GM18526 (cell line): ENCODE measurements around the gene STPG1.

Source experiments
- POLR2A ChIP-seq: IDR thresholded peaks from 3 replicates; pipeline ENCODE4 v1.6.1; 2011; ENCODE audit not compliant: insufficient read length; ENCODE audit errors: extremely low read depth

The STPG1 gene

DNA sequence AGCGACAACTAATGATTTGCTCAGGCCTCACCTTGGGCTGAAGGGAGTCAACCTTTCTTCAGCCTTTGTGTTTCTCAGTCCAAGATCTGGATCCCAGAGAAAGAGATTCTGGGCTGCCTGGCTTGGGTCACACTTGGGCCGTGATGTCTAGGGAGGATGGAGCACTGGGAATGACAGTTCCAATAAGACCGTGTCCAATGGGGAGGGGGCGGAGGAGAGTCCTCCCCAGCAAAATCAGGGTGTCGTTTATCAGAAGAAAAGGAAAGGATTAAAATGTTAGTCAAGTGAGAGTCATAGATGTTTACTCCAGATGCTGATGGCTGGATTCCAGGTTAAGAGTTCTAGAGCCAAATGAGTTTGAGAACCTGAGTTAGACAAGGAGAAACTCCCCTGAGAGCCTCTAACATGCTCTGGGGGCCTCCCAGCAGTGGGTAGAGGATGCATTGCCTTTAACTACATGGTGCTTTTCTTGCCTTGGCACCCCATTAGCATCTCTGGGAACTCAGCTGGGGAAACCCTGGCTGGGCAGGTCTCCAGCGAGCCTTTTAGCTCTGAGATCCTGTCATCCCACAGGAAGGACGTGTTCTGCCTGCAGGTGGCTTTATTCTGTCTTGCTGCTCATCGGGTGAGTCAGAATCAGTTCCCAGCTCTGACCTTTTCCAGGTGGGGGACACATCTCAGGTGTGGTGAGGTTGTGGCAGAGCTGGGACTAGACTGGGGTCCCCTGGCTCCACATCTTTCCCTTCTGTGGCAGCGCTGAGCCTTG, 24.2 kb upstream of the STPG1 start:
- TF ChIP-seq POLR2A = no peak

DNA sequence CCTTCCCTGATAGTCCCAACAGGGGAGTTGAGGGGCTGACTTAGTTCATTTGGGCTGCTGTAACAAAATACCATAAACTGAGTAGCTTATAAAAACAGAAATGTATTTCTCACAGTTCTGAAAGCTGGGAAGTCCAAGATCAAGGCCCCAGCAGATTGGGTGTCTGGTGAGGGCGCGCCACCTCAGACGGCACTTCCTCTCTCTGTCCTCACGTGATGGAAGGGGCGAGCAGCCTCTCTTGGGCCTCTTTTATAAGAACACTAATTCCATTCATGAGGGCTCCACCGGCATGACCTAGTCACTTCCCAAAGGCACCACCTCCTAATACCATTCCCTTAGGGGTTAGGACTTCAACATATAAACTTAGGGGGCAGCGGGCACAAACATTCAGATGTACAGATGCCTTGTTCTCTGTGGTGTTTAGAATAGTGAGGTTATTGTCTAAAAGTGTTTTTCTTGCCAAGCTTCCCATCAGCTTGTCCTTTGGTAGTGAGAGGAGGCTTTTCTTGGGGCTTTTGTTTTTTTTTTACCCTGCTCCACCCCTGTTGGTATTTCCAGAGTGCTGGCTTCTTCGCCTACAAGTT, 22.3 kb upstream of the STPG1 start:
- TF ChIP-seq POLR2A = no peak

DNA sequence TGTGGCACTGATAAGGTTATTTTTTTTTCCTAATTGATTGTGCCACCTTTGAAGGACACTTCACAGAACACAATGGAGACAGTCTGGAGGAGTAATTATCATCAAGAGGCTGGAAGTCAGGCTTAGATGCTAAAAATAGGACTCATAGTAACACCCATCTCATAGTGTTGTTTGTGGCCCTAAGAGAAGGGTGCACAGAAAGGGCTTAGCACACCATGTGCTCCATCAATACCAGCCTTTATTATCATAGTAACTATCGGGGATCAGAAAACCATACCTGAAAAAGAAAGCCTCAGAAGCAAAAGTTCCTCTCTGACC, 13.9 kb upstream of the STPG1 start:
- no peak for TF ChIP-seq POLR2A

DNA sequence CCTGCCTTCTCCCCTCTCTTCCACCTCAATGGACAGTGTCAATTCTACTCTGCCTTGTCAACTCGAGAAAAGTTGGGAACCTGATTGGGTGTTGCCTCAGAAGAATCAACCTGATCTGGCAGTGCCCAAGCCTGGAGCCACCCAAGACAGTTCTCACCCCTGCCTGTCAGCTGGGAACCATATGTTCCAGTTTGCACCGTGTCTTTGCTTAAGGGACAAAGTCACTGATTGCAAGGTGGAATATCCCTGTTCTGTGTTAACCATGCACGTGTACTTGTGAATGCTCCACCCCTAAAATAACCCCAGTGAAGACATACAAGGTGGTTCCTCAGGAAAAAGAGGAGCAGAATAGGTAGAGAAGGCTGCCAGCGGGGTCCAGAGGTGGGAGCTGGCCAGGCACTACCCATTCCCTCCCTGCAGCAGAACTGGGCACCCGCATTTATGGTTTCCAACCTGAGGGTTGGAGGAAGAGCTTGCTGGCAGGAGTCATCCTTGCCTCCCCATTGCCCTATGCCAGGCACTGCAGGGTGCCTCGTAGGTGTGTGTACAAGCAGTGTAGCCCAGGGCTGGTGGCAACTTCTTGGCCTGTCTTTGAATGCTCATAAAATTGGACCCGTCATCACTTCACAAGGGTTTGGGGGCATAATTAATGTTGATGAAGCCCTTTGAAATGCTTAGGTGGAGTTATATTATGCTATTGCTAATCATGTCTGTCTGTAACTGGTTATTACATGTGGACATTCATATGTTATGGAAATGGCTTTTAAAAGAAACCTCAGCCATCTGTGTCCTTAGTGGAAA, 13.4 kb upstream of the STPG1 start:
- no peak for TF ChIP-seq POLR2A

DNA sequence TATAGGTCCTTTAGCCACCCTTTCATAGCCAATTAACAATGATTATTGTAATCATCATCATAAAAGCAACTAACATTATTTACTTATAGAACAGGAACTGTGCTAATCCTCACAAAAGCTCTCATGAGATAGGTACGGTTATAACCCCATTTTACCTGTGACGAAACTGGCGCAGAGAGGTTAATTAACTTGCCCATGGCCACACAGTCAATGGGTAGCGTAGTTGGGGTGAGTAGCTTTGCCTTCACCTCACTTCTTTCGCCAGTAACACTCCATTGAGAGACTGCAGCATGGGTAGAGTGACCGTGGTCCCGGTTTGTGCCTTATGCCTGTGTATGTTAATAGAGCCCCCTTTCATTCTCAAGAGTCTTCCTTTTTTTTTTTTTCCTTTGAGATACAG, 12.3 kb upstream of the STPG1 start:
- no peak for TF ChIP-seq POLR2A

DNA sequence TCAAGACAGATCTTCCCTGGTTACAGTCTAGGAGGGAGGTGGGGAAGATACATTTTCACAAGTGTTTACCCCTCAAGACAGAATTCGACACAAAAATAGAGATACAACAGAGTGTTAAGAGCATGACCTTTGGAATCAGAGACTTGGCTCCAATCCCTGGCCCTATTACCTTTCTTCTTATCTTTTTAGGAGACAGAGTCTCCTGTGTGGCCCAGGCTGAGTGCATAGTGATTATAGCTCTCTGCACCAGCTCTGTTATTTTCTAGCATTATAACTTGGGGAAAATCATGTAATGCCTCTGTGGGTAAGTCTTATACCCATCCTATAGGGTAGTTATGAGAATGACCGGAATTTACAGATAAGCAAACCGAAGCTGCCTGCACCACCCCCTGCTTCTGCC, 11.9 kb upstream of the STPG1 start:
- TF ChIP-seq POLR2A = no peak

DNA sequence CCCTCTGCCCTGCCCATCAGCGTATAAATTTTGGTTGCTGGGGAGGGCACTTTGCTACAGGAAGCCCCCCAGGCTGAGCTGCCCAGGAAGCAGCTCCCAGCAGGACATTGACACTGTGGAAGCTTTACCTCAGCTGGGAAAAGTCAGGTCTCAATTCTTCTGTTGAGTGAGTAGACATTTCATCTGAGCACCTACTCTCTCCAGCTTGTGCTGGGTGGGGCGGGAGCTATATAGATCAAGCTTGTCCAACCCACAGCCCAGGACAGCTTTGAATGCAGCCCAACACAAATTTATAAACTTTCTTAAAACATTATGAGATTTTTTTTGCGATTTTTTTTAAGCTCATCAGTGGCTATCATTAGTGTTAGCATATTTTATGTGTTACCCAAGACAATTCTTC, 11.4 kb upstream of the STPG1 start:
- TF ChIP-seq POLR2A = no peak

DNA sequence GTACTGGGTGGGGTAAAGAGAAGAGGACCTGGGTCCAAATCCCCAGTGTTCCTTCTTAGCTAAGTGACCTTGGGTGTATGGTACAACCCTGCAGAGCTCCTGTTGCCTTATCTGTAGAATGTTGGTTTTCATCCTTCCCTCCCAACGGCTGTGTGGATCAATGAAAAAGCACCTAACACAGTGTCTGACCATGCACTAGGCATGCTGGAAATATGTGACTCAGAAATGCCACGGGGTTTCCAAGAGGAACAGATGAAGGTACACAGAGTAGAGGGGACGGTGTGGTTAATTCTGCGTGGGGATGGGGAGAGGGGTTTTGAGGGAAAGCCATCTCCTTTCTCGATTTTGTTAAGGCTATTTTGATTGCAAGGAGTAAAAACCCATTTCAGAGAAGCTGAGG, 10.6 kb upstream of the STPG1 start:
- no peak for TF ChIP-seq POLR2A

DNA sequence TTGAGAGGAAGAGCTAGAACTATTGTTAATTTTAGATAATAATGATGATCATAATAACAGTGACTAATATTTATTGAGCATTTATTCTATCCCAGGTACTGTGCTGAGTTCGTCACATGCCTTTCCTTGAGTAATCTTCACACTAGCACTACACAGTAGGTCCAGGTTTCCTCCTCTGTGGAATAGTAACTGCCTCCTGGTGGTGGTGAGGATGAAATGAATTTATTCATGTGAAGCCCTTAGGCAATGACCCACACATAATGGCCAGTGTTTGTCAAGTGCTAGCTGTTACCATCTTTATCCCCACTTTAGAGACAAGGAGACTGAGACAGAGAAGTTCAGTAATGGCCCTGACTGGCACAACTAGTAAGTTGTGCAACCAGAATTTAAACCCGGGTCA, 7.9 kb upstream of the STPG1 start:
- TF ChIP-seq POLR2A = no peak

DNA sequence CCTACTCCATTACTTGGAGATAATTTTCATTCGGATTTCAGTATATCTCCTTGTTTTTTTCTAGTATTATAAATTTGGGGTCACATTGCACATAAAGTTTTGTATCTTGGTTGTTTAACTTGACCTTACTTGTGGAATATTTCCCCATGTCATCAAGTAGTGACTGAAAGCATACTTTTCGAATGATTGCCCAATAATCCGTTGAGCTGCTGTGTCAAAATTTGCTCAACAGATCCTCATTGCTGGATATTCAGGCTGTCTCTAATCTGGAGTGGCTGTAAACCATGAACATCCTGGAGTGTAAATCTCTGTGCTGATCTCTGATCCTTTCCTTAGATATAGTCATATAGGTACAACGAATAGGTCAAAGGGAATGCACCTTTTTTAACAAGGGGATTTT, 7.0 kb upstream of the STPG1 start:
- TF ChIP-seq POLR2A = no peak

DNA sequence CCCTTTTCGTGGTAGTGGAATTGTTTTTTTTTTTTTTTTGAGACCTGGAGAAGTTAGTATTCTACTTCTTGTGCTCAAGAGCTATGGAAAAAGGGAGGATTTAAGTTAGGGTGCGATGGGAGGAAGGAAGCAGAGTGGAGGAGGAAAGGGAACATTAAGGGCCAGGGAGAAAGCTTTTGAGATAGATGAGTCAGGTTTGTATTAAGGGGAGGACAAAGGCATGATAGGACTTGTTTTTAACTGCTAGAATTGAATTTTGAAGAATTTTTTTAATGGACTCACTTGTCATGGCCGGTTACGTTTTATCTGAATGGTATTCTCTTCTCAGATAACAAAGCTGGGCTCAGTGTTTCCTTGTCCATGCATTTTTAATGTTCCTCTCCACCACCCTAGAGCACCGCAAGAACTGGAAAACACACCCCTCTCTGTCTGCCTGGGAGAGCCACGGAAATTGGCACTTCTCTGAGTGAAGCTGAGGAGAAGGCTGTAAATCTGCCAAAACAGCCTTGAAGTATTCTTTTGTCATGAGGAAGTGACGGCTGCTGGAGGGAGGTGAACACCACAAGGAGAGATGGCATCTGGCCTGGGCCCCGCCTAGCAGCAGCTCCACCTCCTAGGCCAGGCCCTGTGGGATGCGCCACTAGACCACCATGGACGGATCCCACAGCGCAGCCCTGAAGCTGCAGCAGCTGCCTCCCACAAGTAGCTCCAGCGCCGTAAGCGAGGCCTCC, 5.5 kb upstream of the STPG1 start:
- TF ChIP-seq POLR2A = no peak

DNA sequence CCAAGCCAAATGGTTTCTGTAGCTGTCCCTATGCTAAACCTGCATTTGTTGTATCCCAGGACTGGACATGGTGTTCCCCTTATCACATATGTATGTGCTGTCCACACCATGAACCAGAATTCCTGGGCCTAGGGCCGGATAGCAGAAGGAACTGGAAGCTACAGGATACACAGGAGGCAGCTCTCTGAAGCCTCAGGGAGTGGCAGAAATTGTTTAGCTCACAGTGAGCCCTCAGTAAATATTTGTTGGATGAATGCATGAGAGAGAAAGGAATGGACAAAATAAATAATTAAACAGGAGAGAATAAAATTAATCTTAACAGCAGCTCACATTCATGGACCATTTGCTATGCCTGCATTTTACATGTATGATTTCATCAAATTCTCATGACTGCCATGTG, 4.1 kb upstream of the STPG1 start:
- TF ChIP-seq POLR2A = no peak

DNA sequence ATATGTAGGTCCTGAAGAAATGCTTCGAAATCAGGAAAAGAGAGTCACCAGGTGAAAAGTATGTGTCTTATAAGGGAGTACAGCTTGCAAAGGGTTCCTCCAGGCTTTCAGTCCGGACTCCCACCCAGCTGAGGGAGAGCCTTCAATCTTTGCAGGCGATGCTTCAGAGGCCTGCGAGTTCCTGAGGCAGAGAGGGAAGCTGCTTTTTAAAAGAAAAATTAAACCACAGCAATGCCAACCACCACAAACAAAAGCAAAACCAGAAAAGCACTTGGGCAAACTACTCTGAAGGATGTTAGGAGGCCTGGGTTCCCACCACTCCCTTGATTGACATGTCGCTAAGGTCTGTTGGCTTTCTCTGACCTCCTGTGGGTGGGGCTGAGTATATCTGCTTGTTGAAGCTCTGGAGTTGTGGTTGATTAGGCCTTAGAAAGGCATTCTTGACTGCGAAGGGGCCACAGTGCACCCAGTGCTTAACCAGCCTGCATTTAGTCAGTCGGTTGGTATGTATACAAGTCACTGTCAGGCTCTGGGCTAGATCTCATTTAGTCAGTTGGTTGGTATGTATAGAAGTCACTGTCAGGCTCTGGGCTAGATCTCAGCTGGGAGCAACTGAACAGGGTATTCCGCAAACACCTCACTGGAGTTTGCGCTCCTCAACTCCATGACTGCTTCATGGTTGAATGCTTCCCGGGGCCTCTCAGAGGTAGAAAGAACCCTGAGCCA, 3.2 kb upstream of the STPG1 start:
- no peak for TF ChIP-seq POLR2A

DNA sequence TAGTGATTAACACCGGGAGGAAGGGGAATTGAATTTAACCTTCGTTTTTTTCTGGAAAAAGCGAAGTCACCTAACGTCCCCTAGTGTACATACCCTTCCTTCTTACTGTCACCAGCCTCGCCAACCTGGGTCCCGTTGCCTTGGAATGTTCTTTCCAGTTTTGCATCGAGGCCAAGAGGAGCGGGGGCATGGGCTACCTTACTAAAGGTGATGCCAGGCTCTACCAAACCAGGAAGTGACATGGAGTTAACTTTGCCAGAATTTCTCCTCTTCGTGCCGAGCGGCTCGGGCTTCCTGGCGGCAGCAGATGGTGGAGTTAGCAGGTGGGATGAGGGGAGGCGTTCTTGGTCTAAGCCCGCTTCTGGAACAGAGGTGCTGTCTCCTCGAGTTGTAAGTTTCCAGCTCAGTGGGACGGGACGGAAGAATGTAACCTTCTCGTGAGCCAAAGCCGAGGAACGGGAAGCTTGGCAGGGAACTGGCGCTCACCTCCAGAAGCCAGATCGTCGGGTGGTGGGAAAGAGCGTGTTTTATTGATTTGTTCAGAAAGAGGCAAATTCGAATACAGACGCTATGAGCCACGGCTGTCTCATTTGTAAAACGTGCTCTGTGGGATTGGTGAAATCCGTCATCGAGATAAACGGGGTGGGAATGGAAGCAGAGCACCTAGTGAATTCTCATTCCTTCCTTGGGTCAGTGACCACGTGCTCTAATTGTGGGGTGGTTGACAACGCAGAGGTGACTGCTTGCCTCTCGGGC, 2.5 kb upstream of the STPG1 start:
- no peak for TF ChIP-seq POLR2A
